Stimulated activated CD4-positive, alpha-beta T cell treated with anti-CD3 and anti-CD28 coated beads, Interleukin-1b, Interleukin-23, amount 100 ng/mL, for 1 hour (primary cell): ENCODE measurements around the gene NBDY.
"Not testable (repeated sequence)": the region's sequence is repeated elsewhere in the genome, so short reads cannot be mapped to it uniquely, and the experiment has no call there.

Experiments
- DNase-seq, 2 donors: peaks; one replicate each; pipeline ENCODE4 v3.0.0-alpha.2; 2020; ENCODE audit warnings: low read depth in 2 of 2

NBDY gene

DNA sequence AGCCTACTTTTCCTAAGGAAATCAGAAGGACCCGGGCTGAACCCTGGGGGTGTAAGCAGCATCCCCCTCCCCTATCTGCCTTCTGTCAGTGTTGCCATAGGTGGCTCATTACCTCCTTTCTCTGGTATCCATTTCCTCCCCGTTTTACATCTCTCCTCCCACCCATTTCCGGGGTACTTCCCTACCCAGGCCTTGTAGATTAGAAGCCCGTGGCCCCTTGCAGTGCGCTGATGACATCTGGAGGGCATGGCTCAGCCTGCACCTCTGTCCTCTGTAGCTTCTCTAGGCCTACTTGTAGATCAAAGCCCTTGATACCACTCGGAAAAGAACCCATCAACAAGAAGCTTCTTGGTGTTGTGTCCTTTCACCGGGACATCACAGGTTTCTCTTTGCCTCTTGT, 71.8 kb downstream of the NBDY start:
- DNase-seq: peak in 1 of 2 donors; percentile 6

DNA sequence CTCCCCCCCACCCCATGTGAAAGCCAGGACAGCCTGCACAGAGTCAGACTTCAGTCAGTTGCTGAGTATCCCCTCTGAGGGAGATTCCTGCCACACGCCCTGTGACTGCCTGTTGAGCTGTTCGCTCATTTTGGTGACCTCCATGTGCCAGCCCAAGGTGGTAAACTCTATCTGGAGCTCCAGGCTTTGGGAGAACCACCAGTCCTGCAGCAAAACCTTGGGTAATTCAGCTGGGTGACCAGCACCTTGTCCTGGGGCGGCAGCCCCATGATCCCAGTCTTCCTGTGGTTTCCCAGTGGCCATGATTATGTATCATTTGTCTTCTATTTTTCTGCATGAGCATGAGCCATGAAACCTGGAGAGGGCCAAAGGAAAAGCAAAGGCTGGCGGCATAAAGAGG, 73.4 kb downstream of the NBDY start:
- DNase-seq: no peak

DNA sequence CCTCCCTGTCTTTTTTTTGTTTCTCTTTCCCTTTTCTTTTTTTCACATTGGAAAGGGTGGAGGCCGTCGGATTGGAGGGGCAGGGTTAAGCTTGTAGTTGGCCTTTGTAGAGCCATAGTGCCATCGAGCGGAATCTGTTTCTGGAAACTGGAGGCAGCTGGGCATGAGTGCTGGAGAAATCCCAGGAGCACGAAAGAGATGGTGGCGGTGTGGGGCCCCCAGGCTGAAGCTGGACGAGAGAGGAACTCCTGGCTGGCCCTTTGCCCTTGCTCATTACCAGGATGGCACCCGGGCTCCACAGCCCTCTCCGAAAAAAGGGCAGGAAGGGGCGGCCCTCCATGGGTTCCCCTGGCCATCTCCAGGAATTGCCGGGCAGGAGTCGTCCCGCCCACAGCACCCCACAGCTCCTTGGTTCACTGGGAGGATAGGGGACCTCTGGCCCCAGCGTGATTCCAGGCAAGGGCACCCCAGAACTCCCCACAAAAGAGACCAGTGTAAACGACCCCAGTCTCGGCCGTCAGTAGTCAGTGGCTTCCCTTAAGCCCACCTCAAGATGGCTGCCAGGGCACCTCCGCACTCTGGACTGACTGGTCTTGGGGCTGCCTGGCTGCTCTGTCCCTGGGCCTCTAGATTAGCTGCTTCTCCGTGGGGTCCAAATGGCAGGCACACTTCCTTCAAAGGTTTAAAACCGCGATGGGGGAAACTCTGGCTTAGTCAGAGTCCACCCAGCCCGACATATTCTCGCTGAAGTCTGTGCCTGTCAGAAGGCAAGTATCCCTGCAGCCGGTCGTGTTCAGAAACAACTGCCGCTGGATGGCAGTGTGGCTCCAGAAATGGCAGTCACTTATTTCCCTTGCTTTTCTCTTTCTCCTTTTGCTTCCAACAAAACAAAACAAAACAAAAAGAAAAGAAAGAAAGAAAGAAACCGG, 74.1 kb downstream of the NBDY start:
- DNase-seq: no peak

DNA sequence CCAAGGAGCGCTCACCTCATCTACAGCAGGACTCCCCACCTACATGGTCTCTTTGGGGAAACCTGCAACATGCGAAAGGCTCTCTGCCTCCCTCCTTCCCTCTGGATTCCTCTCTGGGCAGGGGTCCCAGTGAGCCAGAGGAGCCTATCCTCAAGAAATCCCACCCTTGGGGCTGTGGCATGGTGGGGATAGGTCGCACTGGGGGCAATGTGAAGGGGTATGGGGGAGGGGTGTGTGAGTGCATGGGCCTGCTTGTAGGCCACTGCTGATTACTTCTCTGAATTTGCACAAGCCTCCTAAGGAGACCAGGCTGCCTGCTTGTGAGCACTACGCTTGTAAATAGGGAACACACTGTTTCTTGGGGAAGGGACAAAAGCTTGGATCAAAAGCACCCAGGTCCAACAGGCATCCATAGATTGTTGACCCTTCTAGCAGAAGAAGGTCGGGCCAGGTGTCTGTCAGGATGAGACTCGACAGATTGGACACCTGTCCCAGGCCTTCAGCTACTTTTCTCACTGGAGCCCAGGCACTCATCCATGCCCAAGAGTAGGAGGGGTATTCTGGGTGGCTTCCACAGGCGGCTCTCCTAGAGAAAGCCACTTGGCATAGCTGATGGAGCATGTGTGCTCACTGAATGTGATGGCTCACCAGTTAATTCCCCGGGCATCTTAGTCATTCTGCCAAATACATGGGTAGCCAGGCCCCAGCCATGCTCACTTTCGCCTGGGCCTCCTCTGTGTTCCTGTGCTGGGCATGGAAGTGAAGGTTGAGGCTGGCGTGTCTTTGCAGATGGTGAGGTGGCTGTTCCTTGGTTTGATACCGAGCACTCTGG, 75.0 kb downstream of the NBDY start:
- DNase-seq: no peak

DNA sequence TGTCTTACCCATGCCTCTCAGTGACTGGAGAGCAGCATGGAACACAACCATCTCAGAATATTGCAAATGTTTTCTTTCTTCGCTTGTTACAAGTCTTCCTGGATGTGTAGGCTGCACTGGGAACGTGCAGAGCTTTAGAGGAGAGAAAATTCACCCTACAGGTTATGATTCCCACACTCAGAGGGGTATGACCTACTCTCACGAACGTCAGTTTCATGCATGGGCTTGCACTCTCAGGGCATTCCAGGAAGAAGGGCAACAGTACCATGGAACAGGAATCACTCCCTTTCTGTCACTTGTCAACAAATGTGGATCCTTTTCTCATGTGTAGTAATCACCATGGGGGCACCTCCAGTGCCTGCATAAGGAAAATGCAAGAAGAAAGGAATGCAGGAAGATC, 75.8 kb downstream of the NBDY start:
- DNase-seq: no peak

DNA sequence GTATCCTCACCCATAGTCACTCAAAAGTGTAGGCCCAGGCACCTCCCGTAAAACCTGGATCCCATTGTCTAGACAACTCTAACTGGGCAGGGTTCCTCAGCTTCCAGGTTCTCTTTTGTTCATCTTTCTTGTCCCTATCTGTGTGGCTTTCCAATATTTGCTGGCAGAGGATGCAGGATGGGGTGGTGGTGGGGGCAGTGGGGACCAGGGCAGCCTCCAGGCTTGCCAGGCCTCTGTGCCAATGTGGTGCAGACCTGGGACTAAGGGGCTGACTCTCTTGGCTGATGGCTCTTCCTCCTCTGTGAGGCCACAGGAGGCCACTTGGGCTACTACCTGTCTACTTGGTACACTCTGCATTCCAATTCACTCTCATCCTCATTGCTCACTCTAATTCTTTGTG, 76.4 kb downstream of the NBDY start:
- DNase-seq: no peak

DNA sequence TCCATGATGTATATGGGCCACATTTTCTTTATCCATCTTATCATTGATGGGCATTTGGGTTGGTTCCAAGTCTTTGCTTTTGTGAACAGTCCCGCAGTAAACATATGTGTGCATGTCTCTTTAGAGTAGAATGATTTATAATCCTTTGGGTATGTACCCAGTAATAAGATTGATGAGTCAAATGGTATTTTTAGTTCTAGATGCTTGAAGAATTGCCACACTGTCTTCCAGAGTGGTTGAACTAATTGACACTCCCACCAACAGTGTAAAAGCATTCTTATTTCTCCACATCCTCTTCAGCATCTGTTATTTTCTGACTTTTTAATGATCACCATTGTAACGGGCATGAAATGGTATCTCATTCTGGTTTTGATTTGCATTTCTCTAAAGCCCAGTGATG, 77.1 kb downstream of the NBDY start:
- DNase-seq: not testable (repeated sequence)

DNA sequence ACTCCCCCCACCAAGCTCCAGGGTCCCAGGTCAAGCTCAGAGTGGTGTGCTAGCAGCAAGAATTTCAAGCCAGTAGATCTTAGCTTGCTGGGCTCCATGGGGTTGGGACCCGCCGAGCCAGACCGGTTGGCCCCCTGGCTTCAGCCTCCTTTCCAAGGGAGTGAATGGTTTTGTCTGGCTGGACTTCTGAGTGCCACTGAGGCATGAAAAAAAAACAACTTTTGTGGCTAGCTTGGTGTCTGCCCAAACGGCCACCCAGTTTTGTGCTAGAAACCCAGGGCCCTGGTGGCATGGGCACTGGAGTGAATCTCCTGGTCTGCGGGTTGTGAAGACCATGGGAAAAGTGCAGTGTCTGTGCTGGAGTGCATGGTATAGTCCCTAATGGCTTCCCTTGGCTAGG, 82.6 kb downstream of the NBDY start:
- DNase-seq: no peak

DNA sequence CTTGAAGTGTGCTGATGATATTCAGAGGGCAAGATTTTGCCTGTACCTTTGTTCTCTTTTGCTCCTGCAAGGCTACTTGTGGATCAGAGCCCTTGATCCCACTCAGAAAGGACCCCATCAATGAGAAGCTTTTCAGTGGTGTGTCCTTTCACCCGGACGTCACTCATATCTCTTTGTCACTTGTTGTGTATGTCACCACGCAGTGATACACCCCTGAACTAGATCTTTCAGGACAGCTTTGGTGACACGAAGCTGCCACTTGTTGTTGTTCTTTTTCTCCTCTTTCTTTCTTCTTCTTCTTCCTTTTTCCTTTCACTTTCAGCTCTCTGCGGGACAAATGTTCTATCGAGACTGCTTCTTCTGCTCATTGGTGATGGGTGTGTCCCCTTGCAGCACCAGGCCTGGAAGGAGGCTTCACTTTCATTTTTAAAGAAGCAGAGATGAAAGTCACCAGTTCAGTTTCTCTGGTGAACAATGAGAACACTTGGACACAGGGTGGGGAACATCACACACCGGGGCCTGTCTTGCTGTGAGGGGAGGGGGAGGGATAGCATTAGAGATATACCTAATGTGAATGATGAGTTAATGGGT, 83.6 kb downstream of the NBDY start:
- DNase-seq: no peak

DNA sequence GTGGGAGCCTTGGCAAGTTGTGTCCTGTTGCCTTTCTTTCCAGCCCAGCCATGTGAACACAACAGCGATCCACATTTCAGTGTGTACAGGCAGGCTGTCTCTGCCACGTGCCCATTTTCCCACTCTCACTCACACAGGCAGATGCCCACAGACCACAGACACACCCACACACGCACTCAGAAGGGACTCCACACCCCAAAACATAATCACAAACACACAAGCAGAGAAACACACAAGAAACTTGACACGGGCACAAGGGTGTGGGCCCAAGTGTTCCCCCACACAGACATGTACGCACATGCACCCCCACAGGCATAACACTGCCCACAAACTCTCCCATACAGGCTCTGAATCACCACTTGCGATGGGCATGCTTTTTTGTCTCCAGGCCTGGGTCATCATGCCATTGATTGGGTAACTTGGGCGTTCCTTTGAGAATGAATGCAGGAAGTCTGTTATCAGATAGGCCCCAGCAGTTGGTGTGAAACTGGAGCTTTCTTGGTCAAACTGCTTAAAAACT, 84.3 kb downstream of the NBDY start:
- no peak for DNase-seq

DNA sequence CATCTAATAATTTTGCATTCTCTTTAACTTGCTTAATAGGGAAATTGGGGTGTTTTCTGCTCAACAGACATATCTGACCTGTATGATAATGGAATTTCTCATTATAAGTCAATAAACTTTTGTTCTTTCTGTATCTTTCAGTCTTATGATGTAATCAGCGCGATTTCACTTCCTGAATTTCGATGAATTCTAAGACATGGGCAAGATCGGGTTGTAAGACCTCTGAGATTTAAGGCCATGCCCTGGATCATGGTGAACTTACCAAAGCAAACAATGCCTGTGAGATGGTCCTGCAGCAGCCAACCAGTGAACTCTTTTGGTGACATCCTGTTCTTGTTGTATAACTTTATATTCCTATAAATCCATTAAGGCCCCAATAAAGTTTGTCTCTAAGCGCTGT, 88.1 kb downstream of the NBDY start:
- no peak for DNase-seq

DNA sequence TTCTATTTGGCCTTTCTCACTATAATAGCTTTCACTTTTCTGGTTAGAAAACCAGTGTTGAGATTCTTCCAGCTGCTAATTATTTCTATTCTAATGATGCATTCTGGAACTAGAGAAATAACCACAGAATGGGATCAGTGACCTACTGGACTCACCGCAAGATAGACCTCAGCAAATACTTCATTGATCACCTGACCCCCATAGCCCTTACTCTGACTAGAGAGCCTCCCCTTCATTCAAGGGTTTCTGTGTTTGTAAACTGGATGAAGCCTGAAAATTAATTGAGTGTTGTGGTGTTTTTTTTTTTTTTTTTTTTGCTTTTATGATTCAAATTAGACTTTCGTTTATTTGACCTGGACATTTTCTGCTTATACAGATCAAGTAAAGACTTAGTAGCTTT, 97.0 kb downstream of the NBDY start:
- DNase-seq: no peak

DNA sequence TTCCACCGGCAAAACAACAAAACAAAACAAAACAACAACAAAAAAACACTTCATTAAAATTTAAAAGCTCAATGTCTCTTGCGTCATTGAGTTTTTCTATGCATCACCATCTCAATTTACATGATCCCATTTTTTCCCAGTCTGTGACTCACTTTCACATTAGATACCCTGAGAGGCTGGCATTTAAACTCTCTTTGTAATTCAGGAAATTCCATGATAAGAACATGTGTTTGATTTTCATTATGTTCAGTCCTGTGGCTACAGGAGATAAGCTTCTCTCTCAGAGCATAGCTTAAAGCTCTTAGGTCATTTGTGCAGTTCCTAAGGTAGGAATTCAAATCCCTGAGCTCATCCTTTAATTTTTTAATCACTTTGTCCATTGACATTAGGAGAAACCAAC, 104.6 kb downstream of the NBDY start:
- no peak for DNase-seq

DNA sequence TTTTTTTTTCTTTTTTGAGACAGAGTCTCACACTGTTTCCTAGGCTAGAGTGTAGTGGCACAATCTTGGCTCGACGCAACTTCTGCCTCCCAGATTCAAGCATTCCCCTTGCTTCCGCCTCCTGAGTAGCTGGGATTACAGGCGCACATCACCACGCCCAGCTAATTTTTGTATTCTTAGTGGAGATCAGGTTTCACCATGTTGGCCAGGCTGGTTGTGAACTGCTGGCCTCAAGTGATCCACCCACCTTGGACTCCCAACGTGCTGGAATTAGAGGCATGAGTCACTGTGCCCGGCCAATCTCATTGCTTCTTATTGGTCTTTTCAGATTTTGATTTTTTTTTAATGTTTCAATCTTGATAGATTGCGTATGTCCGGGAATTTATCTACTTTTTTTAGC, 124.4 kb downstream of the NBDY start:
- no peak for DNase-seq

DNA sequence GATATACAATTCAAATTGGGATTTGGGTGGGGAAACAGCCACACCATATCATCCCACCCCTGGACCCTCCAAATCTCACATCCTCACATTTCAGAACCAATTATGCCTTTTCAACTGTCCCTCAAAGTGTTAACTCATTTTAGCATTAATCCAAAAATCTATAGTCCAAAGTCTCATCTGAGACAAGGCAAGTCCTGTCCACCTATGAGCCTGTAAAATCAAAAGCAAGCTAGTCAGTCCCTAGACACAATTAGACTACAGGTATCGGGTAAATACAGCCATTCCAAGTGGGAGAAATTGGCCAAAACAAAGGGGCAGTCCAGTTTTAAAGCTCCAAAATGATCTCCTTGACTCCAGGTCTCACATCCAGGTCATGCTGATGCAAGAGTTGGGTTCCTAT, 128.0 kb downstream of the NBDY start:
- DNase-seq: no peak

DNA sequence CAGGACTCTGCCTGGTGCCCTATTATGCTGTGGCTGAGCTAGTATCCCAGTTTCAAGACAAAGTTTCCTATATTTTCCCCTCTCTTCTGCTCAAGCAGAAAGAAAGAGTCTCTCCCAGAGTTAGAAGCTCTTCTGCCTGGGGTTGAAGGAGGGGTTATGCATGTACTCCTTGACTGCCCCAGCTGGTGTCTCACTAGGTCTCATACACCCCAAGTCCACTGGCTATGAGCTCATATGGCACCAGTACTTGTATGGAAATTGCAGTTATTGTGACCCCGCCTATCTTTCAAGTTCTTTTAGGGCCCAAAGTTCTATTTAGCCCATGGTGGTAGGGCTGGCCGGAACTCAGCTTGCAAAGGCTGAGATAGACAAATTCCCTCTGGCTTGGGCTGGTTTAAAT, 131.8 kb downstream of the NBDY start:
- no peak for DNase-seq
